GM12864 (cell line): ENCODE measurements around the gene NPC2.

Source experiments
- DNase-seq: peaks from one replicate; pipeline ENCODE4 v3.0.0-alpha.2; 2011; ENCODE audit warnings: low read depth
- H3K4me3 ChIP-seq: 2 replicates; pipeline ENCODE4 v1.5.1; 2011; ENCODE audit warnings: mild to moderate bottlenecking, low read depth, low read length, control low read depth
- CTCF ChIP-seq: IDR thresholded peaks from 2 replicates; pipeline ENCODE4 v1.5.1; 2011; ENCODE audit warnings: low read depth, mild to moderate bottlenecking, moderate library complexity, low read length, control low read depth, inconsistent platforms; ENCODE audit errors: missing control alignments

NPC2 gene

GRCh38 chr14:74519316-74520074 is 26.4 kb upstream of the NPC2 start:
- TF ChIP-seq CTCF = no peak
- no peak for DNase-seq
- H3K4me3 ChIP-seq = no peak overlapping the region

GRCh38 chr14:74518221-74518620 is 25.1 kb upstream of the NPC2 start:
- DNase-seq = no peak
- TF ChIP-seq CTCF = no peak
- no peak overlapping the region for H3K4me3 ChIP-seq

GRCh38 chr14:74517731-74518130 is 24.6 kb upstream of the NPC2 start:
- no peak for DNase-seq
- no peak overlapping the region for H3K4me3 ChIP-seq
- TF ChIP-seq CTCF = no peak

GRCh38 chr14:74516451-74517160 is 23.5 kb upstream of the NPC2 start:
- no peak overlapping the region for H3K4me3 ChIP-seq
- no peak for TF ChIP-seq CTCF
- DNase-seq = no peak

GRCh38 chr14:74515891-74516412 is 22.8 kb upstream of the NPC2 start:
- no peak for DNase-seq
- no peak for TF ChIP-seq CTCF

GRCh38 chr14:74514471-74514941 is 21.4 kb upstream of the NPC2 start:
- H3K4me3 ChIP-seq = no peak overlapping the region
- DNase-seq = no peak
- TF ChIP-seq CTCF = no peak

More at GRCh38 chr14:74515891-74516412, 22.8 kb upstream of the NPC2 start:
- no peak overlapping the region for H3K4me3 ChIP-seq
